Right renal cortex interstitium (tissue), 3 donors: Measurements from ENCODE around the gene GNMT. TPM values are rescaled to one million over a fixed set of nuclear protein-coding genes. Genes with fewer than 3 reads are reported as not detected.

Source experiments
- DNase-seq, 3 donors: peaks; one replicate each; pipeline ENCODE4 v3.0.0-alpha.2; 2013; ENCODE audit warnings: low read depth in 3 of 3, low spot score in 2 of 3
- polyA plus RNA-seq, 3 donors: library from polyadenylated mRNA; unstranded; fragments of 120-200 nt; gene quantifications; one replicate each; pipeline ENCODE4 v1.2.1, GENCODE V29; 2013; ENCODE audit not compliant: insufficient read length in 3 of 3

The GNMT gene
- polyA plus RNA-seq, 3 donors = 0.53 to 0.64 (median 0.57) TPM

GRCh38 chr6:43009124-43009523 is 48.6 kb downstream of the GNMT start:
- no peak for DNase-seq

DNA sequence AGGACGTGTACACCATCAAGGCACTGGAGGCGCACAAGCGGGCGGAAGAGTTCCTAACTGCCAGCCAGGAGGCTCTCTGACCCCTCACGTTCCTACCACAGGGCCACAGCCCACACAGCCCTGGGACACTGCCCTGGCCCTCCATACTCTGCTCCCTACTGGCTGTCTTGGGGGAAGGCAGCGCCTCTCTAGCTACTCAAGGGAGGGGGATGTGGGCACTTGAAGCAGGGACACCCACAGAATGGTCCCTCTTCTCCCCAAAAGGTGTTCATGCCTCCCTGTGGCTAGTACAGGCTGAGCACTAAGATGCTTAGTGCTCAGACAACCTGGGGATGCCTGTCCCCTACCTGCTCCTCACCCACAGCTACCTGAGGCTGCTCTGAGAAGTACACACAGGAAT is 50.7 kb downstream of the GNMT start:
- no peak for DNase-seq

DNA sequence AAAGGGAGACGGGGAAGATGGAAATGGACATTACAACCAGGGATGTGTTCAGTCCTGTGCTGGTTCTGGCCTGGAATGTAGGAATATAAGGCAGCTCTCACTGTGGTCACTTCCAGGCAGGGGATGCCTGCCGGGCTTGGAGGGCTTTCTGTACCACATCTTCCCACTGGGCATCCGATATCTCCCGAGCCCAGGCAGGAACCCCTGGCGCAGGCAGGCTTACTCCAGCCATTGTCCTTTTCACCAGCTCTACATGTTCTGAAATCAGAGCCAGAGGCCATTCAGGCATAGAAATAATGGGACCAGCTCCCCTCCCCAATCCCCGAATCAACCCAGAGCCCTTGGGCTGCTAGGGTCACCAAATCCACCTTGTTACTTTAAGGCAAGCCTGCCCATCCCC is 51.8 kb downstream of the GNMT start:
- no peak for DNase-seq

DNA sequence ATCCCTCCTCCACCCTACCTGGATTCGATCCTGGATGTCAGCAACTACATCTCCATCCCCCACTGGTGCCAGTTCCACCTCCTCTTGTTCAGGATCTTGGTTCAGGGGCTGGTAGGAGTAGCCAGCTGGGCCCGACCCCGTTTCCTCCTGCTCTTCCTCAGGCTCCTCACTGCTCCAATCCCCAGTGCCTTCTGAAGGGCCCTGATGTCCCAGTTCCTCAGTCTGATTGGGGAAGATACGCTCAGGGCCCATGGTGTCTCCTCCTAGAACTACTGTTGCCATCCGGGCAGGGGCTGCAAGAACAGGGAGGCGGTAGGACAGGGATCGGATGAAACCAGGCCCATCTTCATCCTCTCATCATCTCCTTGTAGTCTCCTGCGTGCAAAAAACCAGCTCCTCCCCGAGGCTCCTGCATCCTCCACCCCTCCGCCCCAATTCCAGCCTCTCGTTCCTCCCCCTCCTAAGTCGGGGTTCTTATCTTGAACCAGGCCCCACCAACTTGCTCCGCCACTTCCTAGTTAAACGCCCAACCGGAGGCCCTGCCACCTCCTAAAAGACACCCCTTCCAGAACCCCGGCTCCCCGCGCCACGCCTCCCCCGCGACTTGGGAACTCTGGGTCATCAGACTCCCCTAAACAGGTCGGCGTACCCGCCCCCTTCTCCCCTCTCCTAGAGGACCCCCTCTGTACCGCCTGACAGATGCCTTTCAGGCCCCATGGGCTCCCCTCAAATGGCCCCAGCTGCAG is 52.7 kb downstream of the GNMT start:
- no peak for DNase-seq

Other genes with a start within 250 kb of the GNMT start
- 1 to 10 TPM; 1.8 to 3.8 (median 3.2) TPM for gene PRPH2, start 238.2 kb upstream of the GNMT start, polyA plus RNA-seq
- gene TBCC, start 214.7 kb upstream of the GNMT start, polyA plus RNA-seq = 10 to 100 TPM; 22.1 to 25.4 (median 22.5) TPM
- 10 to 100 TPM; 14.9 to 17.6 (median 15.6) TPM for gene BICRAL, start 178.7 kb upstream of the GNMT start, polyA plus RNA-seq
- gene RPL7L1, start 81.1 kb upstream of the GNMT start, polyA plus RNA-seq = 100 to 1,000 TPM; 117 to 124 (median 121) TPM
- gene PTCRA, start 44.7 kb upstream of the GNMT start, polyA plus RNA-seq = under 1 TPM; 0.24 to 0.51 (median 0.28) TPM
- gene CNPY3, start 31.3 kb upstream of the GNMT start, polyA plus RNA-seq = 10 to 100 TPM; 59.3 to 64.7 (median 61.3) TPM
- 10 to 100 TPM; 18.1 to 20.0 (median 18.7) TPM for gene PEX6, start 18.4 kb downstream of the GNMT start, polyA plus RNA-seq
- gene PPP2R5D, start 23.8 kb downstream of the GNMT start, polyA plus RNA-seq = 10 to 100 TPM; 67.5 to 73.5 (median 70.1) TPM
- gene MEA1, start 53.2 kb downstream of the GNMT start, polyA plus RNA-seq = 10 to 100 TPM; 85.5 to 99.0 (median 96.2) TPM
- 100 to 1,000 TPM in 1 of 3 donors, 10 to 100 TPM in 2; 90.5 to 104 (median 92.2) TPM for gene KLHDC3, start 53.5 kb downstream of the GNMT start, polyA plus RNA-seq
- gene RRP36, start 60.9 kb downstream of the GNMT start, polyA plus RNA-seq = 10 to 100 TPM; 58.7 to 62.8 (median 60.7) TPM
- 10 to 100 TPM; 46.6 to 51.4 (median 47.1) TPM for gene CUL7, start 93.1 kb downstream of the GNMT start, polyA plus RNA-seq
- 10 to 100 TPM; 53.4 to 54.4 (median 54.2) TPM for gene MRPL2, start 98.7 kb downstream of the GNMT start, polyA plus RNA-seq
- 10 to 100 TPM; 46.8 to 54.1 (median 51.8) TPM for gene KLC4, start 98.9 kb downstream of the GNMT start, polyA plus RNA-seq
- 100 to 1,000 TPM; 223 to 242 (median 227) TPM for gene PTK7, start 115.6 kb downstream of the GNMT start, polyA plus RNA-seq
- gene SRF, start 210.5 kb downstream of the GNMT start, polyA plus RNA-seq = 10 to 100 TPM; 29.5 to 32.8 (median 30.6) TPM
- 10 to 100 TPM; 26.5 to 29.5 (median 28.6) TPM for gene CUL9, start 221.4 kb downstream of the GNMT start, polyA plus RNA-seq